Transverse colon (tissue), 3 donors: ENCODE measurements around the gene PRKCH.
A peak's percentile ranks its signal among the peaks of the same experiment; 100 is the strongest.

Experiments
- CTCF ChIP-seq, 5 experiments: fragments of 200-600 bp in 3 of 5; fragments of 450-650 bp in 2 of 5; sonication (generic) in 3 of 5; IDR thresholded peaks; 1 replicate in 2 of 5; 2 replicates in 3 of 5; pipeline ENCODE4 v1.5.1; 2016 to 2017; ENCODE audit warnings: antibody characterized with exemption in 5 of 5, inconsistent platforms in 3 of 5, mild to moderate bottlenecking in 2 of 5, moderate library complexity in 1 of 5
- POLR2A ChIP-seq: fragments of 450-650 bp; IDR thresholded peaks from one replicate; pipeline ENCODE4 v1.6.1; 2016; ENCODE audit warnings: antibody characterized with exemption, mild to moderate bottlenecking, moderate library complexity

GRCh38 chr14:61568572-61569011 is 247.2 kb downstream of the PRKCH start:
- TF ChIP-seq CTCF (IDR thresholded peaks at IDR 0.05), result peak in 1 of 5 experiments; percentile 28
- TF ChIP-seq POLR2A, result no peak
